Measurements from ENCODE around the gene MVB12B. TPM values are rescaled to one million over a fixed set of nuclear protein-coding genes. Genes with fewer than 3 reads are reported as not detected.
A peak's percentile ranks its signal among the peaks of the same experiment; 100 is the strongest.

Gene MVB12B
- total RNA-seq, 4 donors from 2014 or later = 27.2 to 36.9 (median 33.2) TPM

GRCh38 chr9:126377176-126377509 is 50.5 kb downstream of the MVB12B start:
- H3K27me3 ChIP-seq = no peaks in the 10 kb centered on the region
- WGBS, 2 donors = 52 to 84% methylated on average over 2 of the region's 2 CpGs
- no peak overlapping the region for H3K4me3 ChIP-seq
- peak overlapping the region; percentile 59 to 90 (median 79) for H3K27ac ChIP-seq
- peaks cover 0 to 92% (median 25%) of the 10 kb centered on the region in 4 donors for H3K4me1 ChIP-seq
- TF ChIP-seq POLR2A (IDR thresholded peaks at IDR 0.05) (no peak), EP300 (IDR thresholded peaks at IDR 0.05) (no peak)
- no peaks in the 10 kb centered on the region for H3K9me3 ChIP-seq
- DNase-seq (ENCODE audit: low spot score in 2 of 2) = no peak
- H3K36me3 ChIP-seq = peaks cover 0 to 14% (median 0%) of the 10 kb centered on the region in 3 donors

DNA sequence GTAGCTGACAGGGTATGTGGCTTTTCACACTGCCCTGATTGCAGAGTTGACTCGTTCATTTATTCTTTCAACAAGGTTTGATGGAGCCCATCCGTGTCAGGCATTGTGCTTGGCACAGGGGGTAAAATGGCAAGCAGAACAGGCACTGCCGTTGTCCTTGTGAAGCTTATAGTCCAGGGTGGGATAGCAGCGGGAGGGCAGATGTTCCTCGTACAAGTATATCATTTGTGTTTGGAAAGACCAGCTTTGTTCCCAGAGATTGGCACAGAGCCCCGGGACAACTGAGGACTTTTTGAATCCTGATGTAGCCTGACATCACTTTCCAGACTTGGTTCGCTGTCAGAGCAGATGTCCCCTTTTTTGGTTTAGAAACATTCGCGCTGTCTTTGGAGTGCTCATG is 50.9 kb downstream of the MVB12B start:
- Histone ChIP-seq H3K9me3 (no peaks in the 10 kb centered on the region), H3K36me3 (peaks cover 0 to 17% (median 0%) of the 10 kb centered on the region in 3 donors), H3K4me1 (peaks cover 0 to 88% (median 25%) of the 10 kb centered on the region in 4 donors), H3K27ac (peak overlapping the region; percentile 59 to 90 (median 79)), H3K4me3 (no peak overlapping the region), H3K27me3 (no peaks in the 10 kb centered on the region)
- 63 to 68% methylated on average over 9 of the region's 9 CpGs for WGBS, 2 donors
- TF ChIP-seq EP300 (IDR thresholded peaks at IDR 0.05) (no peak), POLR2A (IDR thresholded peaks at IDR 0.05) (no peak), CTCF (IDR thresholded peaks at IDR 0.05) (no peak)
- no peak for DNase-seq (ENCODE audit: low spot score in 2 of 2)

DNA sequence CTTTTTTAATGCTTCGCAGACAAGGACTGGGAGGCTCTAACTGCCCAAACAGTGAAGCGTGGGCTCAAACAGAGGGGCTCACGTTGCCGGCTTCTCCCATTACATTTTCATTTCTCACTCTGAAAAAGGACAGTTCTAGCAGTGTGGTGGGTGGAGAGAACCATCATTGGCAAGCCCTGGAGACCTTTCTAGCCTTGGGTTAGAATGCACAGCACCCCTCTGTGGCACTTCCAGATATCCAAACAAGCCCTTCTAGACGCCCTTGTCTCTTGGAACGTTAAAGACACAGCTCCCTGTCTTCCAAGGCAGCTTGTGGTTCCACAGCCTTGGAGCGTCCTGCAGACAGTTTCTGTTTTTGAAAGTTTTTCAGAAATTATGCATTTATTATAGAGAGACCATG is 52.1 kb downstream of the MVB12B start:
- no peak for DNase-seq (ENCODE audit: low spot score in 2 of 2)

DNA sequence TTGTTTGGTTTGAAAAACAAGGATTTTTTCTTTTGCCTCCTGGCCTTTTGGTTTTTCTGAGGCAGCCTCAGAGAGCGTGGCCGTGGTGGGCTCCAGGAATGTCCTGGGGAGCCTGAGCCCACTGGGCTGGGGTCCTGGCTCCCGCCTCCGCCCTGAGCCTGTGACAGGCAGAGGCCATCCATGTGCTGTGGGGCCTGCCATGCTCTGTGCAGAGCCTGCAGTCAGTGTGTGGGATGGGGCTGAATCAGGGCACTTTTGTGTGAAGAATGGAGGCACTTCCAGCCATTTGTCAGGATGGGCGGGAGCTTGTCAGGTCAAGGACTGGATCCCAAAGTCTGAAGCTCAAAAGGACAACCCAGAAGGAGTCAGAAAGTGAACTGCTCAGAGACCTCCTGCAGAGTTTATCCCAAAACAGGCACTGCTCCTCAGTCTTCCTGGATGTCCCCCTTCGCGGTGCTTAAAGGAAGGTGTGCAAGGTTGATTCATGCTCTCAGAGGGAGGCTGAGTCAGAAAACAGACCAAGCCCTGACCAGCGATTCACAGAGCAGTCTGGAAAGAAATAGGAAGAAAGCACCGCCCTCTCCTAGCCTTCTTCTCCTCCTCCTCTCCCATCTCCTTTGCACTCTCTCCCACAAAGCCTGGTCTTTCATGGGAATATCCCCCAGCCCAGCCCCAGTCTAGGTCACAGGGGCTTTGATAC is 53.2 kb downstream of the MVB12B start:
- Histone ChIP-seq H3K9me3 (no peaks in the 10 kb centered on the region), H3K27me3 (no peaks in the 10 kb centered on the region), H3K27ac (peak overlapping the region; percentile 31 to 90 (median 70)), H3K4me1 (peaks cover 0 to 72% (median 18%) of the 10 kb centered on the region in 4 donors), H3K36me3 (peaks cover 0 to 23% (median 0%) of the 10 kb centered on the region in 3 donors), H3K4me3 (no peak overlapping the region)
- TF ChIP-seq CTCF (IDR thresholded peaks at IDR 0.05) (no peak), EP300 (IDR thresholded peaks at IDR 0.05) (no peak), POLR2A (IDR thresholded peaks at IDR 0.05) (no peak)
- DNase-seq (ENCODE audit: low spot score in 2 of 2) = no peak
- WGBS, 2 donors = 57 to 58% methylated on average over 9 of the region's 9 CpGs

More for the DNA sequence above, 52.1 kb downstream of the MVB12B start:
- peaks cover 0 to 23% (median 0%) of the 10 kb centered on the region in 3 donors for H3K36me3 ChIP-seq
- H3K4me1 ChIP-seq = peaks cover 0 to 80% (median 21%) of the 10 kb centered on the region in 4 donors
- H3K27ac ChIP-seq = peak overlapping the region; percentile 59 to 90 (median 79)
- H3K9me3 ChIP-seq = no peaks in the 10 kb centered on the region
- WGBS, 2 donors = 60 to 65% methylated on average over 7 of the region's 7 CpGs
- no peaks in the 10 kb centered on the region for H3K27me3 ChIP-seq
- TF ChIP-seq EP300 (IDR thresholded peaks at IDR 0.05) (no peak), CTCF (IDR thresholded peaks at IDR 0.05) (no peak), POLR2A (IDR thresholded peaks at IDR 0.05) (no peak)
- H3K4me3 ChIP-seq = no peak overlapping the region

DNA sequence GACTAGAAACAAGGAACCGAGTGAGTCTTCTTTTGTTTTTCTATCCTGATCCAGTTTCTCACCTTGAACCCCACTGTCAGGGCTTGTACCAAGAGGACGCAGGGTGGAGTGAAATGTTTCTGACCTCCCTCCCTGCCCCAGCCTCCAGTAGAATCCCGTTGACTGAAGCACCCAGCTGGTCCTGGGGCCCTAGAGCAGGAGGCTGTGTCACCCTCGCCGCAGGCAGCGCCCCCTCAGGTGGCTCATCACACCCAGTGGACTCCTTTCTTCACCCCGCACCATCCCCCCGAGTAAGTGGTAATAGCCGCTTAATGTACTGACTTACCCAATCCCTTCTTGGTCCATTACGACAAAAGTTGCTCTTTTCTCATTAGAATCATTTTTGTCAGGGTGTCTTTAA is 53.8 kb downstream of the MVB12B start:
- 72 to 74% methylated on average over 10 of the region's 10 CpGs for WGBS, 2 donors
- Histone ChIP-seq H3K4me3 (no peak overlapping the region), H3K4me1 (peaks cover 0 to 68% (median 16%) of the 10 kb centered on the region in 4 donors), H3K27me3 (no peaks in the 10 kb centered on the region), H3K27ac (peak overlapping the region; percentile 31 to 90 (median 70)), H3K9me3 (no peaks in the 10 kb centered on the region), H3K36me3 (peaks cover 0 to 23% (median 0%) of the 10 kb centered on the region in 3 donors)
- TF ChIP-seq CTCF (IDR thresholded peaks at IDR 0.05) (no peak), EP300 (IDR thresholded peaks at IDR 0.05) (no peak), POLR2A (IDR thresholded peaks at IDR 0.05) (no peak)
- DNase-seq (ENCODE audit: low spot score in 2 of 2) = no peak

Data from tibial nerve (tissue), 4 donors.